IMR-90 (cell line): Measurements from ENCODE around the gene REPS2. TPM values are rescaled to one million over a fixed set of nuclear protein-coding genes. Genes with fewer than 3 reads are reported as not detected.

Experiments used
- ATAC-seq: fragments of 200-7000 bp; cut with Tn5 transposase; 2 replicates; pipeline ENCODE4 v1.9.1; 2020; ENCODE audit warnings: low read depth, mild to moderate bottlenecking, moderate library complexity
- BruUV-seq: library from RNA; stranded (reverse); fragments of 400-500 nt; replicated peaks from 2 replicates; lab custom pipeline; 2021; lab: Mats Ljungman, UMichigan
- CTCF ChIA-PET: fragments of 300-600 bp; formaldehyde crosslinking; extraction: SDS; loops from one replicate; lab custom pipeline; 2021; ENCODE audit warnings: antibody characterized with exemption; lab: Yijun Ruan, JAX
- POLR2A ChIA-PET: fragments of 300-600 bp; sonication (Branson Sonifier 250); formaldehyde crosslinking; loops from one replicate; lab custom pipeline; 2022; ENCODE audit warnings: antibody characterized with exemption; ENCODE audit not compliant: unreplicated experiment; lab: Charles Lee
- DNase-seq: peaks from one replicate; pipeline ENCODE4 v3.0.0; 2013
- H2AFZ ChIP-seq: replicated peaks from 2 replicates; pipeline ENCODE3; 2013; ENCODE audit warnings: low read length, mild to moderate bottlenecking; ENCODE audit not compliant: poor library complexity
- H2AK5ac ChIP-seq: 2 replicates; pipeline ENCODE4 v1.6.1; 2013; ENCODE audit warnings: low read depth, low read length, inconsistent platforms
- H2AK9ac ChIP-seq: replicated peaks from 2 replicates; pipeline ENCODE3; 2013; ENCODE audit warnings: mild to moderate bottlenecking, low read depth, low read length, moderate library complexity; ENCODE audit not compliant: poor library complexity
- H2BK120ac ChIP-seq: 2 replicates; pipeline ENCODE4 v1.6.1; 2013; ENCODE audit warnings: low read depth, low read length, inconsistent platforms
- H2BK15ac ChIP-seq: 3 replicates; pipeline ENCODE4 v1.6.1; 2013; ENCODE audit warnings: low read depth, low read length, inconsistent platforms
- H2BK20ac ChIP-seq: 2 replicates; pipeline ENCODE4 v1.6.1; 2013; ENCODE audit warnings: low read depth, mild to moderate bottlenecking, inconsistent platforms, low read length, moderate library complexity
- H2BK5ac ChIP-seq: 2 replicates; pipeline ENCODE4 v1.6.1; 2013; ENCODE audit warnings: mild to moderate bottlenecking, low read depth, low read length, inconsistent platforms; ENCODE audit not compliant: poor library complexity, severe bottlenecking
- H3K14ac ChIP-seq: replicated peaks from 2 replicates; pipeline ENCODE4 v1.6.1; 2013; ENCODE audit warnings: low read depth, low read length, inconsistent platforms
- H3K18ac ChIP-seq: 2 replicates; pipeline ENCODE4 v1.6.1; 2013; ENCODE audit warnings: low read depth, low read length, control low read depth
- H3K23ac ChIP-seq: 2 replicates; pipeline ENCODE4 v1.6.1; 2013; ENCODE audit warnings: low read depth, low read length, inconsistent platforms
- H3K27ac ChIP-seq: 2 replicates; pipeline ENCODE4 v1.5.1; 2013; ENCODE audit warnings: mild to moderate bottlenecking, control low read depth, low read length; ENCODE audit not compliant: insufficient read depth
- H3K27me3 ChIP-seq: 2 replicates; pipeline ENCODE4 v1.6.1; 2013; ENCODE audit warnings: low read length; ENCODE audit not compliant: control insufficient read depth, insufficient read depth
- H3K36me3 ChIP-seq: 2 replicates; pipeline ENCODE4 v1.6.1; 2013; ENCODE audit warnings: low read length, mixed read lengths; ENCODE audit not compliant: control insufficient read depth, insufficient read depth
- H3K4ac ChIP-seq: 2 replicates; pipeline ENCODE4 v1.6.1; 2013; ENCODE audit warnings: low read depth, low read length, inconsistent platforms
- H3K4me1 ChIP-seq: 2 replicates; pipeline ENCODE4 v1.6.1; 2013; ENCODE audit warnings: low read length, mixed read lengths; ENCODE audit not compliant: control insufficient read depth, insufficient read depth
- H3K4me2 ChIP-seq: 2 replicates; pipeline ENCODE4 v1.6.1; 2013; ENCODE audit warnings: low read depth, mild to moderate bottlenecking, control low read depth, low read length, moderate library complexity
- H3K4me3 ChIP-seq: 2 replicates; pipeline ENCODE4 v1.5.1; 2013; ENCODE audit warnings: low read depth, mild to moderate bottlenecking, control low read depth, low read length, moderate library complexity; ENCODE audit not compliant: insufficient read depth
- H3K56ac ChIP-seq: 2 replicates; pipeline ENCODE4 v1.6.1; 2013; ENCODE audit warnings: low read length, inconsistent platforms; ENCODE audit not compliant: insufficient read depth; ENCODE audit errors: extremely low read depth
- H3K79me1 ChIP-seq, 2 experiments: 2 replicates each; pipeline ENCODE4 v1.6.1; 2013; ENCODE audit warnings: low read length in 2 of 2, inconsistent platforms in 1 of 2, low read depth in 1 of 2
- H3K9ac ChIP-seq: 2 replicates; pipeline ENCODE4 v1.6.1; 2013; ENCODE audit warnings: low read depth, low read length, control low read depth
- H3K9me1 ChIP-seq: 2 replicates; pipeline ENCODE4 v1.6.1; 2013; ENCODE audit warnings: low read length, inconsistent platforms; ENCODE audit not compliant: insufficient read depth
- H3K9me3 ChIP-seq: 2 replicates; pipeline ENCODE4 v1.6.1; 2013; ENCODE audit warnings: low read length; ENCODE audit not compliant: control insufficient read depth, insufficient read depth
- H4K20me1 ChIP-seq: 2 replicates; pipeline ENCODE4 v1.6.1; 2013; ENCODE audit warnings: low read length, inconsistent platforms; ENCODE audit not compliant: insufficient read depth
- H4K5ac ChIP-seq: 2 replicates; pipeline ENCODE4 v1.6.1; 2013; ENCODE audit warnings: mild to moderate bottlenecking, low read depth, low read length, control low read depth
- H4K8ac ChIP-seq, 2 experiments: 2 replicates each; pipeline ENCODE4 v1.6.1; 2013; ENCODE audit warnings: low read depth in 2 of 2, low read length in 2 of 2, control low read depth in 1 of 2, inconsistent platforms in 1 of 2
- H4K91ac ChIP-seq: 2 replicates; pipeline ENCODE4 v1.6.1; 2013; ENCODE audit warnings: low read depth, low read length, inconsistent platforms; ENCODE audit not compliant: insufficient read depth
- CTCF ChIP-seq: conservative IDR thresholded peaks from 2 replicates; pipeline ENCODE4 v1.5.1; 2012; ENCODE audit warnings: mild to moderate bottlenecking, low read depth, low read length, improper control_type of control experiment
- MAFK ChIP-seq: IDR thresholded peaks from 2 replicates; pipeline ENCODE4 v1.6.1; 2012; ENCODE audit warnings: low read depth, low read length, improper control_type of control experiment
- POLR2A ChIP-seq: IDR thresholded peaks from 2 replicates; pipeline ENCODE4 v1.6.1; 2012; ENCODE audit warnings: mild to moderate bottlenecking, low read depth, low read length
- dilution Hi-C: fragments of 300-500 bp; cut with HindIII; formaldehyde crosslinking; loops from one replicate; pipeline ENCODE4 v1.14.3; 2018; ENCODE audit warnings: low sequenced_read_pairs; ENCODE audit not compliant: unreplicated experiment
- in situ Hi-C: fragments of 300-500 bp; cut with MboI; formaldehyde crosslinking; loops from 3 replicates; pipeline ENCODE4 v1.14.3; 2019; ENCODE audit warnings: low sequenced_read_pairs, inconsistent platforms, mixed read lengths
- intact Hi-C: fragments of 100-400 bp; cut with micrococcal nuclease; formaldehyde crosslinking; loops from 2 replicates; pipeline ENCODE4 v1.10.0; 2022
- polyA plus RNA-seq, 3 experiments: library from polyadenylated mRNA; depleted of rRNA; stranded (reverse); fragments of >200 nt; gene quantifications; 2 replicates each; pipeline ENCODE4 v1.2.3, GENCODE V29; 2012; ENCODE audit warnings: low replicate concordance in 1 of 3
- total RNA-seq: library from RNA; depleted of rRNA; stranded (reverse); fragments of >200 nt; gene quantifications from 2 replicates; pipeline ENCODE4 v1.2.3, GENCODE V29; 2012

Gene REPS2
- total and polyA plus RNA-seq, 2 of the 4 experiments (the other 2 are of a cell fraction), result 0.02 to 0.18 TPM

GRCh38 chrX:16981980-16982379 is 35.5 kb downstream of the REPS2 start:
- Histone ChIP-seq H2AK9ac (no peak overlapping the region), H3K79me1 (no peaks in the 10 kb centered on the region), H2BK5ac (no peak overlapping the region), H3K4me3 (no peak overlapping the region), H3K14ac (no peak overlapping the region), H4K8ac (no peak overlapping the region), H3K4me1 (no peaks in the 10 kb centered on the region), H3K4ac (no peak overlapping the region), H3K18ac (no peak overlapping the region), H3K9me1 (no peaks in the 10 kb centered on the region), H3K4me2 (no peak overlapping the region), H3K27ac (no peak overlapping the region), H2BK20ac (no peak overlapping the region), H4K91ac (no peak overlapping the region), H4K5ac (no peak overlapping the region), H3K56ac (no peak overlapping the region), H3K27me3 (peaks cover 7% of the 10 kb centered on the region), H3K9ac (no peak overlapping the region), H2AFZ (no peak overlapping the region), H3K36me3 (no peaks in the 10 kb centered on the region), H2BK120ac (no peak overlapping the region), H3K23ac (no peak overlapping the region), H3K9me3 (no peaks in the 10 kb centered on the region), H4K20me1 (no peaks in the 10 kb centered on the region), H2BK15ac (no peak overlapping the region), H2AK5ac (no peak overlapping the region)
- dilution Hi-C loops (no loop called here), intact Hi-C loops (no loop called here), in situ Hi-C loops (no loop called here)
- CTCF ChIA-PET, result no interaction called here
- TF ChIP-seq CTCF, result no peak
- TF ChIP-seq POLR2A, result no peak
- no peak for TF ChIP-seq MAFK
- no peak for DNase-seq
- BruUV-seq, result no TSS peak
- ATAC-seq, result no peak
- POLR2A ChIA-PET, result no interaction called here
